ENCODE data around the gene TMC8.

The TMC8 gene

DNA sequence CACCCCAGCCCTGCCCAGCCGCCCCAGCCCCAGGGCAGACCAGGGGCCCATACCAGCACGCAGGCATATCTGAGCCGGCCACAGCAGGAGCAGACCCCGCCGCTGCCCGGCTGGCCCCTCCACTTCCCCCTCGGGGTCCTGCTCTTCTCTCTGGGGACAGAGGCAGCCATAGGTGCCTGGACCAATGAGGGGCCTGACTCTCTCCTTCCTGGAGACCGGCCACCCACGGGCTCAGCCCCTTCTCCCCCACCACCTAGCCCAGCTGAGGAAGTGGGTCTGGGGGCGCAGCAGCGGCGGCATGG is 5.8 kb upstream of the TMC8 start:
- peak overlapping the region; percentile 98 for H3K27ac Mint-ChIP-seq
- peak overlapping the region; percentile 95 to 97 for H3K4me3 Mint-ChIP-seq
- DNase-seq (no peak), ATAC-seq (replicated peaks) (peak in 1 of 2 donors; percentile 0)
- no peaks in the 10 kb centered on the region for H3K27me3 Mint-ChIP-seq
- no peaks in the 10 kb centered on the region for H3K9me3 Mint-ChIP-seq
- peaks cover 75 to 92% of the 10 kb centered on the region in 2 donors for H3K4me1 Mint-ChIP-seq
- peaks cover 67 to 84% of the 10 kb centered on the region in 2 donors for H3K36me3 Mint-ChIP-seq

- peak overlapping the region; percentile 95 to 97 for H3K4me3 Mint-ChIP-seq
- no peak for ATAC-seq (replicated peaks)
- H3K27ac Mint-ChIP-seq, result peak overlapping the region; percentile 98
- peaks cover 67 to 84% of the 10 kb centered on the region in 2 donors for H3K36me3 Mint-ChIP-seq
- no peaks in the 10 kb centered on the region for H3K27me3 Mint-ChIP-seq
- peaks cover 78 to 95% of the 10 kb centered on the region in 2 donors for H3K4me1 Mint-ChIP-seq
- H3K9me3 Mint-ChIP-seq, result no peaks in the 10 kb centered on the region
- DNase-seq, result peak; percentile 36
Observed at GRCh38 chr17:78125138-78125913, 5.2 kb upstream of the TMC8 start.

DNA sequence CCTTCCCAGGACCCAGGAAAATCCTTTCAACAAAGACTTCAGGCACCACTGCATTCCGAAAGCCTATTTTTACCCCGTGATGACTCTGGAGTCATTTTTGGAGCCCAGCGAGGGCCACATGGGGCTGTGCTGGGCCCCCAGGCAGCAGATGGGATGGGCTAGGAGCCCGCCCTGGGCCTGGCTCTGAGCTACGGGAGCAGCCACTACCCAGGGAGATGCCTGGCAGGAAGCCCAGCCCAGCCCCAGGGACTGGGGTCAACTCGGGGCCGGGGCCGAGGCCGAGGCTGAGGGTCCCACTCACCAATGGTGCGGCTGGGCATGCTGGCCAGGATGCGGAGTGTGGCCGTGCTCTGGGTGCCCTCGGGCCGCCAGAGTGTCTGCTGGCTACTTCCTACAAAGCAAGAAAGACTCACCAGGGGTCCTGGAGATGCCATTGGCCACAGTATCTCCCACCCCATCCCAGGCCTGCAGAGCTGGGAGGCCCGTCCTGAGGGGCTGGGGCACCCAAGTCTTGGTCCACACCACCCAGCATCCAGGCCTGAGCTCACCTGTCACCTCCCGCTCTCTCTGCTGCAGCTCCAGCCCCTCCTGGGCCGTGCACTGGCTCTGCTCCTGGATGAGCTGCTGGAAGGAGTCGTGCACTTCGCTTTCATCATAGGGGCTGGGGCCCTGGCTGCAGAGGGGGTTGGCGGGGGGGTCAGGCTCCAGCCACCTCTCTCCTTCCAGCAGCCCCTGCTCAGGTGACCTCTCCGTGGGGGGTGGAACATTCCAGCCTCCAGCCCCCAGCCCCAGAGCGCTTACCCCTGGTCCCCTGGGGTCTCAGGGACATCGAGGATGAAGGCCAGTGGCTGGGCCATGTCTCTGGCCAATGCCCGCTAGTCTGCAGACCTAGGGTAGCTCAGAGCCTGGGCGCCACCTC is 4.3 kb upstream of the TMC8 start:
- ATAC-seq (replicated peaks), result no peak
- Mint-ChIP-seq H3K4me1 (peaks cover 77 to 94% of the 10 kb centered on the region in 2 donors), H3K9me3 (no peaks in the 10 kb centered on the region), H3K36me3 (peaks cover 67 to 84% of the 10 kb centered on the region in 2 donors), H3K27ac (peak overlapping the region; percentile 98), H3K4me3 (peak overlapping the region; percentile 95 to 97), H3K27me3 (no peaks in the 10 kb centered on the region)
- DNase-seq, result peak; percentile 15

GRCh38 chr17:78126895-78127238 is 3.7 kb upstream of the TMC8 start:
- no peak for ATAC-seq (replicated peaks)
- peak overlapping the region; percentile 95 to 97 for H3K4me3 Mint-ChIP-seq
- H3K27me3 Mint-ChIP-seq, result no peaks in the 10 kb centered on the region
- peaks cover 70 to 88% of the 10 kb centered on the region in 2 donors for H3K4me1 Mint-ChIP-seq
- H3K36me3 Mint-ChIP-seq, result peaks cover 65 to 82% of the 10 kb centered on the region in 2 donors
- H3K27ac Mint-ChIP-seq, result peak overlapping the region; percentile 98
- DNase-seq, result no peak
- H3K9me3 Mint-ChIP-seq, result no peaks in the 10 kb centered on the region

GRCh38 chr17:78127239-78127887 is 3.2 kb upstream of the TMC8 start:
- peak overlapping the region; percentile 95 to 97 for H3K4me3 Mint-ChIP-seq
- H3K27me3 Mint-ChIP-seq, result no peaks in the 10 kb centered on the region
- ATAC-seq (replicated peaks) (peak; percentile 19 to 21), DNase-seq (peak; percentile 73)
- no peaks in the 10 kb centered on the region for H3K9me3 Mint-ChIP-seq
- peak overlapping the region; percentile 98 for H3K27ac Mint-ChIP-seq
- H3K36me3 Mint-ChIP-seq, result peaks cover 63 to 81% of the 10 kb centered on the region in 2 donors
- peaks cover 69 to 86% of the 10 kb centered on the region in 2 donors for H3K4me1 Mint-ChIP-seq

DNA sequence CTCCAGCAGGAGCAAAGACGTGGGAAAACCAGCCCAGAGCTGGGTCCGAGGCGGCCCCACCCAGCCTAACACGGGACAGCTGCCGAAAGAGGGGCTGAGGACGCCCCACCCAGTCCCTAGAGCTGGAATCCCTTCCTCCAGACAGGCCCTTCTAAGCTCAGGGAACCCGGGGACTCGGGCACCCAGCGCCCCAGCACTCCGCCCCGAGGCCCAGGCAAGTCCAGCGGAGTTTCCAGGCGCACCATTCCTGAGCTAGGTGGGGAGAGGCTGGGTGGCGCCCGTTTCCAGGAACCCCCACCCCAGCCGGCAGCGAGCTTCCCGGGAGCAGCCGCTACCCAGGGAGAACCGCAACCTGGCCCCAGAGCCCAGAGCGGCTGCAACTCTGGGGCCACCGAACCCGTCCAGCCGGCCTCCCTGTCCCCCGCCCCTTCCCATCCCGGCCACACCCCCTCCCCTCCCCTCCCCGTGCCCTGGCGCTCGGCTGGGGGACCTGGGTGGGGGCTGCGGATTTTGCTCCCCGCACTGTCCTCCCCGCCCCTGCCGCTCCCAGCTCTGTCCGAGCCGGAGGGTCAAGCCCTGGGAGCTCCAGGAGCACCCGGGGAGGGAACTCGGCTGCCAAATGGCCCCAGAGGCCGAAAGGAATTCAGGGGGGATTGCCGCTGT is 2.6 kb upstream of the TMC8 start:
- peaks cover 63 to 81% of the 10 kb centered on the region in 2 donors for H3K36me3 Mint-ChIP-seq
- no peak for DNase-seq
- ATAC-seq (replicated peaks), result no peak
- peak overlapping the region; percentile 98 for H3K27ac Mint-ChIP-seq
- H3K4me3 Mint-ChIP-seq, result peak overlapping the region; percentile 95 to 97
- H3K27me3 Mint-ChIP-seq, result no peaks in the 10 kb centered on the region
- H3K9me3 Mint-ChIP-seq, result no peaks in the 10 kb centered on the region
- H3K4me1 Mint-ChIP-seq, result peaks cover 66 to 86% of the 10 kb centered on the region in 2 donors

DNA sequence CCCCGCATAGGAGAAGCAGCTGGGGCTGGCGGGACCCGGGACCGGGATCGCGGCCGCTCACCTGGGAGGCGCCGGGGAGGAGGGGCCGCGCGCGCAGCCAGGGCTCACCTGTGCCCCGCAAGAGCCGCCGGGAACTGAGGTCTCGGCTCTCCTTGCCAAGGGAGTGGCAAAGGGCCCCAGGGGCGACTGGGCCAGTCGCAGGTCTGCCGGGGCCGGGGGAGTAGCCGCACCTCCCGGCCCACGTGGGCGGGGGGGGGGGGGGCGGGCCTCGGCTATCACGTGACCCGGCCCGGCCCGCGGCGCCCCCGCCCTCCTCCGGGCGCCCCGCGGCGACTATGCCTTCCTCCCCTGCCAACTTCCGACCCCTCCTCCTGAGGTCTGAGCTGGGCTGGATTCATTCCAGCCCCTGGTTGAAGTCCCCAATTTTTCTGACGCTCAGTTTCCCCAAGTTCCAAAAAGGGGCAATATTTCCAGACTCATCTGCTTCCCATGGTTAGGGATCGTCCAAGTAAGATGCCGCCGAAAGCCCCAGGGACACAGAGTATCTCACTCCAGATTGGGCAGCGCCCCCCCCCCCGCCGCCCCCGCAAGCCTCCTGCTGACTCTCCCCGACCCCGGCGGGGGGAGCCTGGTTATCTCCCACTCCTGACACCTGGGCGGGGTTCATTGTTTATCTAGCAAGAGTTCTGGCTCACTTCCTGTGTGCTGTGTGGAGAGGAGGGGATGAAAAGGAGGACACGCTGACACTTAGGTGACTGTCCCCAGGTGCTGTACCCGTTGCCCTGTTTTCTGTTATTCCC is 1.8 kb upstream of the TMC8 start, which contains the start of gene TMC6:
Gene TMC6 (minus strand): TSS at position 205 of the 800 bp plus-strand sequence. CDS start 1,923 bp downstream, outside the sequence.
- Mint-ChIP-seq H3K4me3 (peak within 1 kb of the TSS; percentile 96 to 97), H3K36me3 (peaks cover 63 to 81% of the 10 kb centered on the region in 2 donors), H3K9me3 (no peaks in the 10 kb centered on the region), H3K27ac (peak within 1 kb of the TSS; percentile 98), H3K4me1 (peaks cover 65 to 86% of the 10 kb centered on the region in 2 donors), H3K27me3 (no peaks in the 10 kb centered on the region)
- ATAC-seq (replicated peaks), result peak; percentile 22 to 25
- DNase-seq, result peak; percentile 79

GRCh38 chr17:78129351-78130089 is 1.1 kb upstream of the TMC8 start:
- Mint-ChIP-seq H3K9me3 (no peaks in the 10 kb centered on the region), H3K27ac (peak overlapping the region; percentile 98), H3K36me3 (peaks cover 63 to 81% of the 10 kb centered on the region in 2 donors), H3K27me3 (no peaks in the 10 kb centered on the region), H3K4me3 (peak overlapping the region; percentile 96 to 97), H3K4me1 (peaks cover 65 to 86% of the 10 kb centered on the region in 2 donors)
- DNase-seq (no peak), ATAC-seq (replicated peaks) (no peak)

- no peak for DNase-seq
Observed at GRCh38 chr17:78130090-78130436, 508 bp upstream of the TMC8 start.

GRCh38 chr17:78131172-78132083 is 857 bp downstream of the TMC8 start:
- H3K27ac Mint-ChIP-seq, result peak overlapping the region; percentile 98
- no peaks in the 10 kb centered on the region for H3K9me3 Mint-ChIP-seq
- peaks cover 70 to 85% of the 10 kb centered on the region in 2 donors for H3K36me3 Mint-ChIP-seq
- peaks cover 64 to 85% of the 10 kb centered on the region in 2 donors for H3K4me1 Mint-ChIP-seq
- DNase-seq (no peak), ATAC-seq (replicated peaks) (peak; percentile 0 to 1)
- no peaks in the 10 kb centered on the region for H3K27me3 Mint-ChIP-seq
- H3K4me3 Mint-ChIP-seq, result peak overlapping the region; percentile 97 to 99

More at GRCh38 chr17:78130090-78130436, 508 bp upstream of the TMC8 start:
- Mint-ChIP-seq H3K4me1 (peaks cover 66 to 86% of the 10 kb centered on the region in 2 donors), H3K9me3 (no peaks in the 10 kb centered on the region), H3K27ac (peak overlapping the region; percentile 98), H3K4me3 (peak overlapping the region; percentile 96 to 97), H3K27me3 (no peaks in the 10 kb centered on the region), H3K36me3 (peaks cover 66 to 81% of the 10 kb centered on the region in 2 donors)
- no peak for ATAC-seq (replicated peaks)

DNA sequence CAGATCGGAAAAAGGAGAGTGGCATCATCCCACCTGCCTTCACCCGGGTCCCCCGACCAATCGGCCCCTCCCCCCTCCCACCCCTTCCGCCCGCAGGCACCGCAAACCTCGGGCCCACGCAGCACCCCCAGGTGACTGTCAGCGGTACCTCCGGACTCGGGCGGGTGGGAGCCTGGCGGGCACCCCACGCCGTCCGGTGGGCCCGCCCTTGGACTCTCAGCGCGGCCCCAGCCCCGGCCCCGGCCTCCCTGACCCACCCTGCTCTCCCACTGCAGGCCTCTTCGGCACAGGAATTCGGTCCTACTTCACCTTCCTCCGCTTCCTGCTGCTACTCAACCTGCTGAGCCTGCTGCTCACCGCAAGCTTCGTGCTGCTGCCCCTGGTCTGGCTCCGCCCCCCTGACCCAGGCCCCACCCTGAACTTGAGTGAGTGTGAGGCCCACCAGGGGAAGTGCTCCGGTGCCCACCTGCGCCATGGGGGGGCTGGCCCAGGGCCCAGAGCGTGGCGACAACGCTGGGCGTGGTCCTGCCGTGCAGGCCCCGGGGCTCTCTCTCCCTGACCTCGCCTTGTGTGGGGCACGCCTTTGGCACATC is 1.6 kb downstream of the TMC8 start:
- H3K9me3 Mint-ChIP-seq, result no peaks in the 10 kb centered on the region
- peaks cover 69 to 86% of the 10 kb centered on the region in 2 donors for H3K36me3 Mint-ChIP-seq
- peak overlapping the region; percentile 100 for H3K27ac Mint-ChIP-seq
- peak; percentile 89 for DNase-seq
- peak; percentile 43 to 50 for ATAC-seq (replicated peaks)
- peak overlapping the region; percentile 97 to 99 for H3K4me3 Mint-ChIP-seq
- H3K27me3 Mint-ChIP-seq, result no peaks in the 10 kb centered on the region
- H3K4me1 Mint-ChIP-seq, result peaks cover 61 to 84% of the 10 kb centered on the region in 2 donors
